ENCODE measurements around the gene DNAJC4.
"Not testable (repeated sequence)": the region's sequence is repeated elsewhere in the genome, so short reads cannot be mapped to it uniquely, and the experiment has no call there.

Gene DNAJC4

DNA sequence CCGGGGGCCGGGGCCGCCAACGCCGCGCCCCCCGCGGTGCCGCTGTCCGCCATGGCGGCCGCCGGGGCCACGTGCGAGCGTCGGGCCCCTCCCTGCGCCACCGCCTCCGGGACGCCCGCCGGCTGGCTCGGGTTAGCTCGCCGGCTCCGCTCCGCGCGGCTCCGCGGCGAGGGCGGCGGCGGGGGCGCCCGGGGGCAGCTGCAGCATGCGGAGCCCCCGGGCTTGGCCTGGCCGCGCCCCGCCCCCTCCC is 16.2 kb downstream of the DNAJC4 start:
- DNase-seq, result not testable (repeated sequence)

- peak; percentile 88 to 89 for DNase-seq
These were observed 16.8 kb downstream of the DNAJC4 start, which contains the start of gene PPP1R14B for GRCh38 chr11:64246871-64247728. TSS of gene PPP1R14B (minus strand) at chr11:64246943. CDS start at chr11:64246673, 270 bp downstream.

GRCh38 chr11:64247729-64248531 is 17.6 kb downstream of the DNAJC4 start:
- no peak for DNase-seq

- no peak for DNase-seq
These were observed 18.2 kb downstream of the DNAJC4 start for GRCh38 chr11:64248578-64248977.

- DNase-seq, result no peak
These were observed 18.7 kb downstream of the DNAJC4 start for GRCh38 chr11:64249038-64249437.

- no peak for DNase-seq
These were observed 19.4 kb downstream of the DNAJC4 start for GRCh38 chr11:64249563-64250414.

GRCh38 chr11:64250415-64251015 is 20.2 kb downstream of the DNAJC4 start:
- no peak for DNase-seq

DNA sequence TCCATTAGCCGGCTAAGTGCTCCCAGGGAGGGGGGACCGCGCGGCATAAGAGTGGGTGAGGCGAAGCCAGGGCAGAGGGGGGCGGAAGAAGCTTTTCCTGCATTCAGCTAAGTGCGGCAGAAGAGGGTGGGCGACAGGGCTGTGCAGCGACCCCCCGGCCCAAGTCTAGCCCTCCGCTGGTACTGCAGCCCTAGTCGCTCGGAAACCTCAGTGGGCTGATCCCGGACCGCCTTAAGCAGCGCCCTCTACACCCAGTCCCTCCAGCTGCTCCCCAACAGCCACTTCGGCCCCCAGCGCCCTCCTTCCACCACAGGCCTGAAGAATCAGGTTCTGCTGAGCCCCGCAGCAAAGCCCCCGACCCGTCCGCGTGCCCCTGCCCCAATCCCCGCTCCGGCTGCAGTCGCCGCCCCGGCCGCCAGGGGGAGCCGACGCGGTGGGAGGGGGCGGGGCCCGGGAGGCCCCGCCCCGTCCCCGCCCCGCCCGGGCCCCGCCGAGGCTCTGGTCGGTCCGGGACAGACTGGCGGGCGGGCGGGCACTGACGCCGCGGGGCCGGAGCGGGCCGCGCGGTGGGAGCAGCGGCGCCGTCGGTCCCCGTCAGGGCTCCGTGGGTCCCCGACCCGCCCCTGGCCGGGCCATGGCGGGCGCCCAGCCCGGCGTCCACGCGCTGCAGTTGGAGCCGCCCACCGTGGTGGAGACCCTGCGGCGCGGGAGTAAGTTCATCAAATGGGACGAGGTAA is 20.8 kb downstream of the DNAJC4 start, which contains the start of gene PLCB3:
PLCB3 (plus strand) TSS at position 515 of the 737 bp plus-strand sequence; CDS start at position 635, 120 bp downstream.
- DNase-seq, result peak; percentile 70 to 75

- DNase-seq, result no peak
These were observed 21.3 kb downstream of the DNAJC4 start for GRCh38 chr11:64251753-64252002.

DNA sequence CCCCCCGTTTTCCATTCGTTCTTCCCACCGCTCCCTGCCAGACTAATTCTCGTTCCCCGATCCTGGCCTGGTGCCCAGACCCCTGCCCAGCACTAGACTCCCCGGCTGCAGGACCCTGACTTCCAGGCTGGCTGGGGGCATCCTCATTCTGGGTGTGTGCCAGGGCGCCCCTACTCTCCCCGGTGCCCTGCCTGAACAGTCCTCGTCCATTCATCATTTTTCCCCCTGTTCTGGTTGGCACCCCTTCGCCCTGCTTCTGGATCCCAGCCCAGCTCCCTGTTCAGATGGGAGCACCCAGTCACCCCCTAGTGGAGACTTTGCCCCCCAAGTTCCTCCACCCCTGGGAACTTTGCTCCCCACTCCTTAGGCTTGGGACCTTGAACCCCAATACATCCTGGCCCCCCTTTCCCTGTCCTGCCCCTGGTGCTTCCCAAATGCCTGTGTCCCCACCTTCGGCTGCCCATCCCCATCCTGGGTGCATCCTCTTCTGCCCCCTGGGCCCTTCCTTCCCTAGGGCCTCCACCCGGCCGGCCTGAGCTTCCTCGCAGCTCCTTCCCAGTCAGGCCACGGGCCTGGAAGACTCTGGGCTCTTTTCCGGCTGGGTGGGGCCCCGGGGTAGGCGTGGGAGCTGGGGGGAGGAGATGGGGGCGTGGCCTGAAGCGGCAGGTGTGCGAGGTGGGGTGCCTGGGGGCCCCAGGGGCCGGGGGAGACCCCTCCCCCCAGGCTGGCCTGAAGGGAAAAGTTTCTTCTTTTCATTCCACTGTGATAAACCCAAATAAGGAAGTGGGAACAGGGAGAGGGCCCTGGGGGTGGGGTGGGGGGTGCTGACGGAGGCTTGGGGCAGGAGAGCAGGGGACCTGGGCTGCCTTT is 21.9 kb downstream of the DNAJC4 start:
- DNase-seq, result peak in 1 of 2 donors; percentile 52

DNA sequence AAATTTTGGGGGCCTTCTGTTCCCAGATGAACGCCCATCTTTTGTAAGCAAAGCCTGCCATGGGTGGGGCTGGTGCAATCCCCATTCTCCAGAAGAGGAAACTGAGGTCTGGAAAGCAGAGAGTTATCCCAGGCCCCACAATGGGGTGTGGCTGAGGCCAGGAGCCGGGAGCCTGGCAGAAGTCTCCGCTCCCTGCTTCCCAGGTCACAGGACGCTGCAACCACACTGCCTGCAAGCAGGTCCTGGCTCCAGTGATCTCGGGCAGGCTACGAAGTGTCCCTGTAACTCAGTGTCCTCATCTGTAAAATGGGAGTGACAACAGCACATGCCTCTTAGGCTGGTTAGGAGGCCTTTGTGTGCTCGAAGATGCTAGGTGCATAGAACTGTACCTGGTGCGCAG is 22.7 kb downstream of the DNAJC4 start:
- DNase-seq, result no peak

GRCh38 chr11:64253481-64253880 is 23.1 kb downstream of the DNAJC4 start:
- no peak for DNase-seq

GRCh38 chr11:64254326-64254725 is 24.0 kb downstream of the DNAJC4 start:
- DNase-seq, result no peak

- DNase-seq, result no peak
These were observed 25.1 kb downstream of the DNAJC4 start for GRCh38 chr11:64255135-64256128.

GRCh38 chr11:64256300-64256699 is 26.0 kb downstream of the DNAJC4 start:
- no peak for DNase-seq

DNA sequence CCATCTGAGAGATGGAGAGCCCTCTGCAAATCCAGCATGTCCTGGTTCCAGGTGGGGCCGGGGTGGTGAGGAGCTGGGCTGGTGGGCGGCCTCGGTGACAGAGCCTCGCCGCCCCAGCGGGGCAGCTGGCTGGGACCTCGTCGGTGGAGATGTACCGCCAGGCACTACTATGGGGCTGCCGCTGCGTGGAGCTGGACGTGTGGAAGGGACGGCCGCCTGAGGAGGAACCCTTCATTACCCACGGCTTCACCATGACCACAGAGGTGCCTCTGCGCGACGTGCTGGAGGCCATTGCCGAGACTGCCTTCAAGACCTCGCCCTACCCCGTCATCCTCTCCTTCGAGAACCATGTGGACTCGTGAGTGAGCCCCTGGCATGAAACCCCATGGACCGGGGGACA is 28.0 kb downstream of the DNAJC4 start:
- no peak for DNase-seq

GRCh38 chr11:64258946-64259532 is 28.7 kb downstream of the DNAJC4 start:
- no peak for DNase-seq

- no peak for DNase-seq
These were observed 29.3 kb downstream of the DNAJC4 start for GRCh38 chr11:64259533-64260067.

GRCh38 chr11:64260147-64260708 is 29.9 kb downstream of the DNAJC4 start:
- DNase-seq, result no peak

Measured in stimulated activated CD4-positive, alpha-beta T cell treated with anti-CD3 and anti-CD28 coated beads, Interleukin-2, amount 100 ng/mL, for 24 hours (primary cell).